C4-2B (cell line): ENCODE results near the gene NLRP5.

Experiments used
- CTCF ChIP-seq: fragments of 450-650 bp; conservative IDR thresholded peaks from 2 replicates; pipeline ENCODE4 v1.5.1; 2017; ENCODE audit warnings: mild to moderate bottlenecking
- ZFX ChIP-seq: fragments of 450-650 bp; IDR thresholded peaks from 2 replicates; pipeline ENCODE4 v1.6.1; 2017

GRCh38 chr19:56053596-56053995, 67.0 kb downstream of the NLRP5 start:
- no peak for TF ChIP-seq CTCF
- TF ChIP-seq ZFX, result no peak
